ENCODE data around the gene SPRED3.

SPRED3 gene

GRCh38 chr19:38430931-38431330 lies 42.4 kb downstream of the SPRED3 start:
- H3K9ac ChIP-seq (ENCODE audit: low read length in 2 of 2): no peak overlapping the region
- H3K27me3 ChIP-seq (ENCODE audit: control insufficient read depth in 1 of 2, insufficient read depth in 2 of 2, low read length in 2 of 2): peaks cover 16 to 20% of the 10 kb centered on the region in 2 donors

GRCh38 chr19:38433268-38433733 lies 44.8 kb downstream of the SPRED3 start, which contains the start of gene RYR1:
Gene RYR1, plus strand, starts transcription at chr19:38433691. Its CDS starts 139 bp downstream, at chr19:38433830.
- H3K27ac ChIP-seq (ENCODE audit: low read length): no peak within 1 kb of the TSS
- H3K4me3 ChIP-seq (ENCODE audit: low read length in 2 of 2): no peak within 1 kb of the TSS
- peaks cover 16 to 20% of the 10 kb centered on the region in 2 donors for H3K27me3 ChIP-seq (ENCODE audit: control insufficient read depth in 1 of 2, insufficient read depth in 2 of 2, low read length in 2 of 2)
- H3K36me3 ChIP-seq (ENCODE audit: control insufficient read depth in 2 of 2, insufficient read depth in 2 of 2, low read length in 2 of 2): no peaks in the 10 kb centered on the region
- no peaks in the 10 kb centered on the region for H3K9me3 ChIP-seq (ENCODE audit: control insufficient read depth in 2 of 2, low read length in 2 of 2)
- no peaks in the 10 kb centered on the region for H3K4me1 ChIP-seq (ENCODE audit: control insufficient read depth, insufficient read depth, low read length)
- no peak within 1 kb of the TSS for H3K9ac ChIP-seq (ENCODE audit: low read length in 2 of 2)

More at GRCh38 chr19:38430931-38431330, 42.4 kb downstream of the SPRED3 start:
- H3K4me1 ChIP-seq (ENCODE audit: control insufficient read depth, insufficient read depth, low read length): no peaks in the 10 kb centered on the region
- H3K27ac ChIP-seq (ENCODE audit: low read length): no peak overlapping the region
- no peak overlapping the region for H3K4me3 ChIP-seq (ENCODE audit: low read length in 2 of 2)
- H3K9me3 ChIP-seq (ENCODE audit: control insufficient read depth in 2 of 2, low read length in 2 of 2): no peaks in the 10 kb centered on the region
- H3K36me3 ChIP-seq (ENCODE audit: control insufficient read depth in 2 of 2, insufficient read depth in 2 of 2, low read length in 2 of 2): no peaks in the 10 kb centered on the region

- Histone ChIP-seq H3K27ac (ENCODE audit: low read length) (no peak overlapping the region), H3K4me3 (ENCODE audit: low read length in 2 of 2) (no peak overlapping the region), H3K9me3 (ENCODE audit: control insufficient read depth in 2 of 2, low read length in 2 of 2) (no peaks in the 10 kb centered on the region), H3K27me3 (ENCODE audit: control insufficient read depth in 1 of 2, insufficient read depth in 2 of 2, low read length in 2 of 2) (peaks cover 14 to 20% of the 10 kb centered on the region in 2 donors), H3K36me3 (ENCODE audit: control insufficient read depth in 2 of 2, insufficient read depth in 2 of 2, low read length in 2 of 2) (no peaks in the 10 kb centered on the region), H3K9ac (ENCODE audit: low read length in 2 of 2) (no peak overlapping the region), H3K4me1 (ENCODE audit: control insufficient read depth, insufficient read depth, low read length) (no peaks in the 10 kb centered on the region)
Observed at GRCh38 chr19:38434549-38435051, 46.1 kb downstream of the SPRED3 start.

GRCh38 chr19:38437295-38437694 lies 48.8 kb downstream of the SPRED3 start:
- H3K4me3 ChIP-seq (ENCODE audit: low read length in 2 of 2): no peak overlapping the region
- H3K27ac ChIP-seq (ENCODE audit: low read length): no peak overlapping the region
- no peaks in the 10 kb centered on the region for H3K9me3 ChIP-seq (ENCODE audit: control insufficient read depth in 2 of 2, low read length in 2 of 2)
- no peaks in the 10 kb centered on the region for H3K36me3 ChIP-seq (ENCODE audit: control insufficient read depth in 2 of 2, insufficient read depth in 2 of 2, low read length in 2 of 2)
- no peak overlapping the region for H3K9ac ChIP-seq (ENCODE audit: low read length in 2 of 2)
- peaks cover 19 to 22% of the 10 kb centered on the region in 2 donors for H3K27me3 ChIP-seq (ENCODE audit: control insufficient read depth in 1 of 2, insufficient read depth in 2 of 2, low read length in 2 of 2)
- no peaks in the 10 kb centered on the region for H3K4me1 ChIP-seq (ENCODE audit: control insufficient read depth, insufficient read depth, low read length)

- Histone ChIP-seq H3K9ac (ENCODE audit: low read length in 2 of 2) (no peak overlapping the region), H3K4me3 (ENCODE audit: low read length in 2 of 2) (no peak overlapping the region), H3K9me3 (ENCODE audit: control insufficient read depth in 2 of 2, low read length in 2 of 2) (no peaks in the 10 kb centered on the region), H3K4me1 (ENCODE audit: control insufficient read depth, insufficient read depth, low read length) (no peaks in the 10 kb centered on the region), H3K27me3 (ENCODE audit: control insufficient read depth in 1 of 2, insufficient read depth in 2 of 2, low read length in 2 of 2) (peaks cover 19 to 23% of the 10 kb centered on the region in 2 donors), H3K36me3 (ENCODE audit: control insufficient read depth in 2 of 2, insufficient read depth in 2 of 2, low read length in 2 of 2) (no peaks in the 10 kb centered on the region), H3K27ac (ENCODE audit: low read length) (no peak overlapping the region)
Observed at GRCh38 chr19:38437917-38438316, 49.4 kb downstream of the SPRED3 start.

- Histone ChIP-seq H3K27ac (ENCODE audit: low read length) (no peak overlapping the region), H3K36me3 (ENCODE audit: control insufficient read depth in 2 of 2, insufficient read depth in 2 of 2, low read length in 2 of 2) (no peaks in the 10 kb centered on the region), H3K27me3 (ENCODE audit: control insufficient read depth in 1 of 2, insufficient read depth in 2 of 2, low read length in 2 of 2) (peaks cover 3 to 5% of the 10 kb centered on the region in 2 donors), H3K9ac (ENCODE audit: low read length in 2 of 2) (no peak overlapping the region), H3K9me3 (ENCODE audit: control insufficient read depth in 2 of 2, low read length in 2 of 2) (no peaks in the 10 kb centered on the region), H3K4me1 (ENCODE audit: control insufficient read depth, insufficient read depth, low read length) (no peaks in the 10 kb centered on the region), H3K4me3 (ENCODE audit: low read length in 2 of 2) (no peak overlapping the region)
Observed at GRCh38 chr19:38440592-38440991, 52.1 kb downstream of the SPRED3 start.

GRCh38 chr19:38441657-38442348 lies 53.3 kb downstream of the SPRED3 start:
- Histone ChIP-seq H3K9me3 (ENCODE audit: control insufficient read depth in 2 of 2, low read length in 2 of 2) (no peaks in the 10 kb centered on the region), H3K4me1 (ENCODE audit: control insufficient read depth, insufficient read depth, low read length) (no peaks in the 10 kb centered on the region), H3K27me3 (ENCODE audit: control insufficient read depth in 1 of 2, insufficient read depth in 2 of 2, low read length in 2 of 2) (peaks cover 3 to 5% of the 10 kb centered on the region in 2 donors), H3K9ac (ENCODE audit: low read length in 2 of 2) (no peak overlapping the region), H3K36me3 (ENCODE audit: control insufficient read depth in 2 of 2, insufficient read depth in 2 of 2, low read length in 2 of 2) (no peaks in the 10 kb centered on the region), H3K27ac (ENCODE audit: low read length) (no peak overlapping the region), H3K4me3 (ENCODE audit: low read length in 2 of 2) (no peak overlapping the region)

GRCh38 chr19:38442736-38443135 lies 54.2 kb downstream of the SPRED3 start:
- Histone ChIP-seq H3K27me3 (ENCODE audit: control insufficient read depth in 1 of 2, insufficient read depth in 2 of 2, low read length in 2 of 2) (peaks cover 3 to 5% of the 10 kb centered on the region in 2 donors), H3K27ac (ENCODE audit: low read length) (no peak overlapping the region), H3K9me3 (ENCODE audit: control insufficient read depth in 2 of 2, low read length in 2 of 2) (no peaks in the 10 kb centered on the region), H3K9ac (ENCODE audit: low read length in 2 of 2) (no peak overlapping the region), H3K36me3 (ENCODE audit: control insufficient read depth in 2 of 2, insufficient read depth in 2 of 2, low read length in 2 of 2) (no peaks in the 10 kb centered on the region), H3K4me3 (ENCODE audit: low read length in 2 of 2) (no peak overlapping the region), H3K4me1 (ENCODE audit: control insufficient read depth, insufficient read depth, low read length) (no peaks in the 10 kb centered on the region)

- no peak overlapping the region for H3K9ac ChIP-seq (ENCODE audit: low read length in 2 of 2)
- H3K36me3 ChIP-seq (ENCODE audit: control insufficient read depth in 2 of 2, insufficient read depth in 2 of 2, low read length in 2 of 2): no peaks in the 10 kb centered on the region
- H3K4me3 ChIP-seq (ENCODE audit: low read length in 2 of 2): no peak overlapping the region
- peaks cover 3 to 5% of the 10 kb centered on the region in 2 donors for H3K27me3 ChIP-seq (ENCODE audit: control insufficient read depth in 1 of 2, insufficient read depth in 2 of 2, low read length in 2 of 2)
- no peaks in the 10 kb centered on the region for H3K9me3 ChIP-seq (ENCODE audit: control insufficient read depth in 2 of 2, low read length in 2 of 2)
- H3K27ac ChIP-seq (ENCODE audit: low read length): no peak overlapping the region
- H3K4me1 ChIP-seq (ENCODE audit: control insufficient read depth, insufficient read depth, low read length): no peaks in the 10 kb centered on the region
Observed at GRCh38 chr19:38443458-38443999, 55.0 kb downstream of the SPRED3 start.

GRCh38 chr19:38444026-38444425 lies 55.5 kb downstream of the SPRED3 start:
- Histone ChIP-seq H3K27ac (ENCODE audit: low read length) (no peak overlapping the region), H3K27me3 (ENCODE audit: control insufficient read depth in 1 of 2, insufficient read depth in 2 of 2, low read length in 2 of 2) (peaks cover 3 to 5% of the 10 kb centered on the region in 2 donors), H3K4me3 (ENCODE audit: low read length in 2 of 2) (no peak overlapping the region), H3K9me3 (ENCODE audit: control insufficient read depth in 2 of 2, low read length in 2 of 2) (no peaks in the 10 kb centered on the region), H3K4me1 (ENCODE audit: control insufficient read depth, insufficient read depth, low read length) (no peaks in the 10 kb centered on the region), H3K36me3 (ENCODE audit: control insufficient read depth in 2 of 2, insufficient read depth in 2 of 2, low read length in 2 of 2) (no peaks in the 10 kb centered on the region), H3K9ac (ENCODE audit: low read length in 2 of 2) (no peak overlapping the region)

GRCh38 chr19:38445362-38445761 lies 56.9 kb downstream of the SPRED3 start:
- H3K4me1 ChIP-seq (ENCODE audit: control insufficient read depth, insufficient read depth, low read length): no peaks in the 10 kb centered on the region
- no peaks in the 10 kb centered on the region for H3K36me3 ChIP-seq (ENCODE audit: control insufficient read depth in 2 of 2, insufficient read depth in 2 of 2, low read length in 2 of 2)
- no peaks in the 10 kb centered on the region for H3K9me3 ChIP-seq (ENCODE audit: control insufficient read depth in 2 of 2, low read length in 2 of 2)
- H3K9ac ChIP-seq (ENCODE audit: low read length in 2 of 2): no peak overlapping the region
- no peak overlapping the region for H3K27ac ChIP-seq (ENCODE audit: low read length)
- peaks cover 3 to 5% of the 10 kb centered on the region in 2 donors for H3K27me3 ChIP-seq (ENCODE audit: control insufficient read depth in 1 of 2, insufficient read depth in 2 of 2, low read length in 2 of 2)
- no peak overlapping the region for H3K4me3 ChIP-seq (ENCODE audit: low read length in 2 of 2)
